Astrocyte (in vitro differentiated cells and primary cell): ENCODE measurements around the gene SVEP1. TPM values are rescaled to one million over a fixed set of nuclear protein-coding genes. Genes with fewer than 3 reads are reported as not detected.
"Not testable (repeated sequence)": the region's sequence is repeated elsewhere in the genome, so short reads cannot be mapped to it uniquely, and the experiment has no call there.

Source experiments
- DNase-seq: peaks from one replicate; pipeline ENCODE4 v3.0.0-alpha.2; 2010; ENCODE audit warnings: low read depth
- FAIRE-seq: peaks from 2 replicates; lab custom pipeline; 2011; peaks lifted over from hg19 to GRCh38; lab: Jason Lieb, UNC
- H2AFZ ChIP-seq: 2 replicates; pipeline ENCODE4 v1.6.0; 2012; ENCODE audit warnings: low read depth, low read length, inconsistent platforms
- H3K27ac ChIP-seq: 2 replicates; pipeline ENCODE4 v1.5.1; 2011; ENCODE audit warnings: low read depth, low read length, inconsistent platforms
- H3K27me3 ChIP-seq: 2 replicates; pipeline ENCODE4 v1.6.0; 2011; ENCODE audit warnings: low read length, inconsistent platforms; ENCODE audit not compliant: insufficient read depth
- H3K36me3 ChIP-seq: 2 replicates; pipeline ENCODE4 v1.5.1; 2011; ENCODE audit warnings: low read length, inconsistent platforms; ENCODE audit not compliant: insufficient read depth
- H3K4me1 ChIP-seq: 2 replicates; pipeline ENCODE4 v1.5.1; 2011; ENCODE audit warnings: low read length, inconsistent platforms; ENCODE audit not compliant: insufficient read depth
- H3K4me2 ChIP-seq: 2 replicates; pipeline ENCODE4 v1.6.0; 2012; ENCODE audit warnings: low read length, inconsistent platforms
- H3K4me3 ChIP-seq: 2 replicates; pipeline ENCODE4 v1.5.1; 2011; ENCODE audit warnings: low read depth, mild to moderate bottlenecking, low read length, inconsistent platforms; ENCODE audit not compliant: insufficient read depth
- H3K79me2 ChIP-seq: 2 replicates; pipeline ENCODE4 v1.6.0; 2012; ENCODE audit warnings: mild to moderate bottlenecking, low read length, inconsistent platforms; ENCODE audit not compliant: insufficient read depth
- H3K9ac ChIP-seq: 2 replicates; pipeline ENCODE4 v1.6.0; 2012; ENCODE audit warnings: mild to moderate bottlenecking, low read length, inconsistent platforms
- H3K9me3 ChIP-seq: 2 replicates; pipeline ENCODE4 v1.5.1; 2012; ENCODE audit warnings: low read depth, mild to moderate bottlenecking, low read length, inconsistent platforms; ENCODE audit not compliant: insufficient read depth
- H4K20me1 ChIP-seq: 2 replicates; pipeline ENCODE4 v1.6.0; 2012; ENCODE audit warnings: low read length, inconsistent platforms; ENCODE audit not compliant: insufficient read depth
- H3K27ac Mint-ChIP-seq: one replicate; pipeline ENCODE4 v1.8.0; 2021; ENCODE audit warnings: mild to moderate bottlenecking, mixed read lengths; ENCODE audit not compliant: unreplicated experiment
- H3K27me3 Mint-ChIP-seq: one replicate; pipeline ENCODE4 v1.8.0; 2021; ENCODE audit warnings: low read depth, mixed read lengths; ENCODE audit not compliant: unreplicated experiment
- H3K36me3 Mint-ChIP-seq: one replicate; pipeline ENCODE4 v1.8.0; 2021; ENCODE audit warnings: low read depth, mixed read lengths; ENCODE audit not compliant: unreplicated experiment
- H3K4me1 Mint-ChIP-seq: one replicate; pipeline ENCODE4 v1.8.0; 2021; ENCODE audit warnings: low read depth, mixed read lengths; ENCODE audit not compliant: unreplicated experiment
- H3K4me3 Mint-ChIP-seq: one replicate; pipeline ENCODE4 v1.8.0; 2021; ENCODE audit warnings: mild to moderate bottlenecking, moderate library complexity, mixed read lengths; ENCODE audit not compliant: unreplicated experiment
- H3K9me3 Mint-ChIP-seq: one replicate; pipeline ENCODE4 v1.8.0; 2021; ENCODE audit warnings: mild to moderate bottlenecking, mixed read lengths; ENCODE audit not compliant: unreplicated experiment
- EZH2 ChIP-seq: IDR thresholded peaks from 2 replicates; pipeline ENCODE4 v1.6.1; 2012; ENCODE audit warnings: mild to moderate bottlenecking, low read length, inconsistent platforms; ENCODE audit not compliant: insufficient read depth
- total RNA-seq: library from RNA; stranded (reverse); gene quantifications from 2 replicates; pipeline ENCODE4 v1.2.1, GENCODE V29; 2021
- TF ChIP-seq, protein P1 (sequence below): IDR thresholded peaks from 2 replicates; pipeline ENCODE4 v1.5.1; 2011; ENCODE audit warnings: low read depth, mild to moderate bottlenecking, inconsistent platforms, low read length, moderate library complexity; ENCODE audit not compliant: insufficient read depth

SVEP1 gene
- total RNA-seq, 1 donor from 2014 or later, result 1.1 TPM

DNA sequence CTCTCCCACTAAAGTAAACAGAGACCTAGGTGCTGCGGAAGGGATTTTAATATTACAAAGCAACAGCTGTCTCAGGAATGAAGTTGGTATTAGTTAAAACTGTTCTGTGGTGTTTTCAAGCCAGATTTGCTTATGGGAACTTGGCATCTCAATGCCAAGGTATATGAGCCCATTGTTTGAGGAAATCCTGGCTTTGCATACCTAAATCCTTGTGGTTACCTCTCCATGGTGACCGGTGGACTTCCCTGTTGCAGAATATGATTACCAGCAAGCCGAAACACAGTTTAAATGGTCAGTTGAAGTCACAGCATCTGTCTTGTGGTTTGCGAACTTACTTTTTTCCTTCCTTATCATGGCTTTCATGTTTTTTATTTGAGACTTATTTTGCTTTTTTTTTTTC is 179.6 kb downstream of the SVEP1 start:
- no peaks in the 10 kb centered on the region for H3K27me3 Mint-ChIP-seq
- Histone ChIP-seq H3K27me3 (no peaks in the 10 kb centered on the region), H4K20me1 (no peaks in the 10 kb centered on the region), H3K9ac (no peak overlapping the region), H3K27ac (no peak overlapping the region), H2AFZ (no peak overlapping the region), H3K4me1 (no peaks in the 10 kb centered on the region), H3K36me3 (no peaks in the 10 kb centered on the region), H3K79me2 (no peaks in the 10 kb centered on the region), H3K9me3 (no peaks in the 10 kb centered on the region), H3K4me3 (no peak overlapping the region), H3K4me2 (no peak overlapping the region)
- FAIRE-seq, result no peak
- no peak overlapping the region for H3K4me3 Mint-ChIP-seq
- H3K4me1 Mint-ChIP-seq, result no peaks in the 10 kb centered on the region
- peak; percentile 18 for DNase-seq
- no peaks in the 10 kb centered on the region for H3K36me3 Mint-ChIP-seq
- H3K27ac Mint-ChIP-seq, result no peak overlapping the region
- H3K9me3 Mint-ChIP-seq, result peaks cover 5% of the 10 kb centered on the region
- TF ChIP-seq, protein P1, sequence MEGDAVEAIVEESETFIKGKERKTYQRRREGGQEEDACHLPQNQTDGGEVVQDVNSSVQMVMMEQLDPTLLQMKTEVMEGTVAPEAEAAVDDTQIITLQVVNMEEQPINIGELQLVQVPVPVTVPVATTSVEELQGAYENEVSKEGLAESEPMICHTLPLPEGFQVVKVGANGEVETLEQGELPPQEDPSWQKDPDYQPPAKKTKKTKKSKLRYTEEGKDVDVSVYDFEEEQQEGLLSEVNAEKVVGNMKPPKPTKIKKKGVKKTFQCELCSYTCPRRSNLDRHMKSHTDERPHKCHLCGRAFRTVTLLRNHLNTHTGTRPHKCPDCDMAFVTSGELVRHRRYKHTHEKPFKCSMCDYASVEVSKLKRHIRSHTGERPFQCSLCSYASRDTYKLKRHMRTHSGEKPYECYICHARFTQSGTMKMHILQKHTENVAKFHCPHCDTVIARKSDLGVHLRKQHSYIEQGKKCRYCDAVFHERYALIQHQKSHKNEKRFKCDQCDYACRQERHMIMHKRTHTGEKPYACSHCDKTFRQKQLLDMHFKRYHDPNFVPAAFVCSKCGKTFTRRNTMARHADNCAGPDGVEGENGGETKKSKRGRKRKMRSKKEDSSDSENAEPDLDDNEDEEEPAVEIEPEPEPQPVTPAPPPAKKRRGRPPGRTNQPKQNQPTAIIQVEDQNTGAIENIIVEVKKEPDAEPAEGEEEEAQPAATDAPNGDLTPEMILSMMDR, result no peak
- no peak for TF ChIP-seq EZH2

GRCh38 chr9:110398992-110399391 is 180.5 kb downstream of the SVEP1 start:
- H3K9ac ChIP-seq, H3K4me3 Mint-ChIP-seq, H3K79me2 ChIP-seq, H3K4me3 ChIP-seq, DNase-seq, H3K4me1 ChIP-seq, H4K20me1 ChIP-seq, H3K27me3 Mint-ChIP-seq, H3K27ac Mint-ChIP-seq, H3K27ac ChIP-seq, H3K9me3 ChIP-seq, H3K36me3 Mint-ChIP-seq, FAIRE-seq, H3K4me1 Mint-ChIP-seq, H3K9me3 Mint-ChIP-seq, H3K4me2 ChIP-seq, H2AFZ ChIP-seq, H3K36me3 ChIP-seq, H3K27me3 ChIP-seq: not testable (repeated sequence)

- DNase-seq, result no peak
- Histone ChIP-seq H3K79me2 (no peaks in the 10 kb centered on the region), H3K4me2 (no peak overlapping the region), H2AFZ (no peak overlapping the region), H3K27me3 (no peaks in the 10 kb centered on the region), H3K4me3 (no peak overlapping the region), H3K9me3 (no peaks in the 10 kb centered on the region), H4K20me1 (no peaks in the 10 kb centered on the region), H3K9ac (no peak overlapping the region), H3K27ac (no peak overlapping the region), H3K4me1 (no peaks in the 10 kb centered on the region), H3K36me3 (no peaks in the 10 kb centered on the region)
- Mint-ChIP-seq H3K36me3 (no peaks in the 10 kb centered on the region), H3K4me1 (no peaks in the 10 kb centered on the region), H3K27me3 (no peaks in the 10 kb centered on the region), H3K4me3 (no peak overlapping the region), H3K27ac (no peak overlapping the region), H3K9me3 (peaks cover 4% of the 10 kb centered on the region)
- no peak for FAIRE-seq
- TF ChIP-seq, protein P1, result no peak
- no peak for TF ChIP-seq EZH2
Observed at GRCh38 chr9:110391826-110392485, 187.6 kb downstream of the SVEP1 start.
